ENCODE measurements around the gene WBP2.

DNA sequence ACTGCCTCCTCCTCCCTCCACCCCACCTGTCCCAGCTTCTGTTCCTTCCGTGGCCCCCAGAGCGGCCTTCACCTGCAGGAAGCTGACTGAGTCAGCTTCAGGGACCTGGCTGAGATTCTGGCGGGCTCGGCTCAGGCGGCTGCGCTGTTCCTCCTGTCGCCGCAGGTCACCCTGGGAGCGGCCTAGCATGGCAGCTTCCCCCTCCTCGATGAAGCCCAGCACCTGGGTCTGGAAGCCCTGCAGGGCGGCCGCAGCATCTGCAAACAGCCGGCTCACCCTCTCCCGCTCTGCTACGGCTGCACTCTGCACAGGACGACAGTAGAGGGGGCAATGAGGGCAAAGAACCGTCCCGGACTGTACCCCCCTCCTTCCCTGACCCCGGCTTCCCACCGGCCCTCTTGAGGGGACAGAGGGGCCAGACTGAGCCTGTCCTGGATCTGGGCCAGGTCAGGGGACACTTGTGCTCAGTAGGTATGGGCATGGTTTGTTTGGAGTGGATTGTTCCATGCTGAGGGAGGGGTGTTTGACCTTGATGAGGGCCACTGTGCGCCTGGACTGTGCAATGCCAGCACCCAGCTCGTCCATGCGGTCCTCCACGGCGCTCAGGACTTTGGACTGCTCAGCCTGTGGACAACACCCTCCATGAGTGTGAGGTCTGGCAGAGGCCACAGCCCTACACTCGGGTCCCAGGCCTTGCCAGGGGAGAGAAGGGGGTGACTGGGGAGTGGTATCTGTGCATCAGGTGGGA lies 21.2 kb upstream of the WBP2 start:
- TF ChIP-seq POLR2AphosphoS5 (IDR thresholded peaks at IDR 0.05) = peak; percentile 83
- TF ChIP-seq, protein P1, sequence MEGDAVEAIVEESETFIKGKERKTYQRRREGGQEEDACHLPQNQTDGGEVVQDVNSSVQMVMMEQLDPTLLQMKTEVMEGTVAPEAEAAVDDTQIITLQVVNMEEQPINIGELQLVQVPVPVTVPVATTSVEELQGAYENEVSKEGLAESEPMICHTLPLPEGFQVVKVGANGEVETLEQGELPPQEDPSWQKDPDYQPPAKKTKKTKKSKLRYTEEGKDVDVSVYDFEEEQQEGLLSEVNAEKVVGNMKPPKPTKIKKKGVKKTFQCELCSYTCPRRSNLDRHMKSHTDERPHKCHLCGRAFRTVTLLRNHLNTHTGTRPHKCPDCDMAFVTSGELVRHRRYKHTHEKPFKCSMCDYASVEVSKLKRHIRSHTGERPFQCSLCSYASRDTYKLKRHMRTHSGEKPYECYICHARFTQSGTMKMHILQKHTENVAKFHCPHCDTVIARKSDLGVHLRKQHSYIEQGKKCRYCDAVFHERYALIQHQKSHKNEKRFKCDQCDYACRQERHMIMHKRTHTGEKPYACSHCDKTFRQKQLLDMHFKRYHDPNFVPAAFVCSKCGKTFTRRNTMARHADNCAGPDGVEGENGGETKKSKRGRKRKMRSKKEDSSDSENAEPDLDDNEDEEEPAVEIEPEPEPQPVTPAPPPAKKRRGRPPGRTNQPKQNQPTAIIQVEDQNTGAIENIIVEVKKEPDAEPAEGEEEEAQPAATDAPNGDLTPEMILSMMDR (IDR thresholded peaks at IDR 0.05) = peak in 3 of 4 experiments; percentile 11 to 39 (median 14)

All from prostate gland (tissue), 2 donors.